NCI-H2107 (cell line): Measurements from ENCODE around the gene GABRB3.

Experiments
- DNase-seq: peaks from one replicate; lab custom pipeline; 2025; lab: John Stamatoyannopoulos, UW

The GABRB3 gene

GRCh38 chr15:26628879-26629529 is 143.9 kb downstream of the GABRB3 start:
- DNase-seq = no peak

- DNase-seq = no peak
Measured at GRCh38 chr15:26628071-26628470, 144.8 kb downstream of the GABRB3 start.

GRCh38 chr15:26624128-26624527 is 148.7 kb downstream of the GABRB3 start:
- DNase-seq = no peak

GRCh38 chr15:26623071-26623470 is 149.8 kb downstream of the GABRB3 start:
- DNase-seq = no peak

DNA sequence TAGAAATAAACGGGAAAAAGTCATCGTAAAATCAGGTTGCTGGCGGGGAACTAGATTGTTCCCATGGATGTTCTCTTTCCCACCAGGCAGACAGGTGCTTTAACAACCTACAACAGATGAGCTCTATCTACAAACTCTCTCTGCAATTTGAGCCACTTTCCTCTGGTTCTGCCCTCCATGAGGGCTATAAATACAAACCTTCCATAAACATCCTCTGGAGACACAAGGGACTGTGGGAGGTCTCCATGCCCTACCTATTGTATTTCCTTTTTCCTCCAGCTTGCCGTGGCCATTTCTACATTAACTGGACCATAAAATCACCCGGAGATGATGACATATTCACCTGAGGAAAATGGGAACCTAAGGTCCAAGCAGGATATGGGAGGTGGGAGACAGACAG is 151.1 kb downstream of the GABRB3 start:
- DNase-seq = no peak

DNA sequence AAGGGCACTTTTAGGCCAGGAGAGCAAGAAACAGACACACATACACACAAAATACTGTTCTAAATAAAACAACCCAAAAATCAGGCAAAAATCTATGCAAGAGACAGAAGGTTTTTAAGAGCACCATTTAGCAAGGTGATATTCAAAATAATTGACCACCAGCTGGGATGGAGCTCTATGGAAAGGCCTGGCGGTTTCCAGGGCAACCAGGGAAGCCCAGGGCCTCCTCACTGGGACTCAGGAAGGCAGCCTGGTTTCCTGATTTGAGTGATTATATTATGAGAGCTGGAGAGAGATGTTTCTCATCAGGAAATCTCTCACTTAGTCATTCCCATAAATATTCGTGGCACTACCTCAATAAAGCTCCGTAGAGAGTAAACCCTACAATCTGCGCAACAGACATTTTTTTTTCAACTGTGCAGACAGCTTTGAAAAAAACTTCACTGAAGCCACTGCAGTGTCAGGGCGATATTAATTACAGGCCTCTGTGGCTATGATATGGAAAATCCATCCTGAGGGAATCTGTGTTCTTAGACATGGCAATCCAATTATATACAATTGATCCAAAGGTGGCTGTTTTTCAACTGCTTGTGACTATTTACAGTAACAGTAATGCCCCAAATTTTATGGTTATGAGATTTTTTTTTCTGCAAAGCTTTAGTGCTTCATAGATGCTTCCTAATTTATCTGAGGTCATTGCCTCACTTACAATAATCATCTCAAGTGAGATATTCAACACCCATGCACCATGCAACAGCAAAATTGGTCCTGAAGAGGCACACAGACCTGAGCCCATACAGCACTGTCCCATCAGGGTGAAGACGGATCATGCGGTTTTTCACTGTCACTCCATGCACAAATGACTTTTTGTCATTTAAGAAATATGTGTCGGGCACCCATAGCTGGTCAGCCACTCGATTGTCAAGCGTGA is 152.1 kb downstream of the GABRB3 start:
- DNase-seq = no peak

DNA sequence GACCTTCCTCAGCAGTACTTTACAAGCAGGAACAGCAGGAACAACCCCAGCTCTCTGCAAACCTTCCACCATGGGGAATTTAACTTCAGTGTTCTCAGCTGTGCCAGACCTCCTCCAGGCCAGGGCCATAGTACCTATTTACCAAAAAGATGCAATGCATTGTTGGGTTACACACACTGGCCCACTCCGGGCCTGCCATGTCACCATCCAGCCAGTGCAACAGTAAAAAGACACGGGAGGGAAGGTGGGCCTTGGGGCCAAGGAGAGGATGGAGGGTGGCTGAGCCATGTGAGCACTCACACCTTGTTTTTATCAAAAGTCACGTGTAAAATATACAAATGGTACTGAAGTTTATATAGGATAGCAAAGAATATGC is 157.0 kb downstream of the GABRB3 start:
- DNase-seq = no peak

- DNase-seq = no peak
Measured at GRCh38 chr15:26615188-26615926, 157.5 kb downstream of the GABRB3 start.

GRCh38 chr15:26614734-26615133 is 158.1 kb downstream of the GABRB3 start:
- no peak for DNase-seq

DNA sequence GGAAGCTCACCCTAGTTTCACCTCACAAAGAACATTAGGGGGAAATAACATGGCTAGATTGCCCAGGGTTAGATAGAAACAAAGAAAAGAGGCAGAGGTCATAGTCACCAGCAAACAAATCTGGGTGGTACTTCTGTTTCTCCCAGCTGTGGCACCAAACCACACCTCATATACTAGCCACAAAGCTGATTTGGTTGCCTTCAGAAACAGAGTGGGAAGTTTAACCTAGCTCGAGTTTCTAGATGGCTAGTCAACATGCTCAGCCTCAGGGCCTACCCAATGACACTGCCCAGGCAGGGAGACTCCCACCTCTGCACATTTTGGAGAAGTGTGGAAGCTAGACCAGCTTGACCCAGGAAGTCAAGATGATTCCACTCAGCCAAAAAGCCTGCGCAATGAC is 174.2 kb downstream of the GABRB3 start:
- DNase-seq = no peak

- DNase-seq = no peak
Measured at GRCh38 chr15:26595611-26596010, 177.3 kb downstream of the GABRB3 start.

DNA sequence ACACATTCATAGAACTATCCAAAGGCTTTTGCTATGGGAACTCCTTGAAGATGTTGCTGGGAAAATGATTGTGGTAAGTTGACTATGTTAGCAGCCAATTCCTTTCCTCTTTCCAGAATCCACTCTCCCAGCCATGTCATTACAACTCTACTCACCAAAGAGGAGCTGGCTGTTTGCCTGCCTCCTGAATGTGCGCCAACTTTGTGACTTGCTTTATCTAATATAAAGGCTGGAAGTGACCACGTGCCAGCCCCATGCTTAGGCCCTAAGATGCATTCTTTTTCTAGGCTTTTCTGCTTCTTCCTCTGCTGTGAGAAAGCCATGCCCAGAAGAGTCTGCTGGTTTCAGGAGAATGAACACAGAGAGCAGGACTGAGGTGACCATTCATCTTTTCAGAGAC is 182.2 kb downstream of the GABRB3 start:
- no peak for DNase-seq

- DNase-seq = no peak
Measured at GRCh38 chr15:26582840-26583239, 190.0 kb downstream of the GABRB3 start.

- no peak for DNase-seq
Measured at GRCh38 chr15:26580943-26581342, 191.9 kb downstream of the GABRB3 start.

DNA sequence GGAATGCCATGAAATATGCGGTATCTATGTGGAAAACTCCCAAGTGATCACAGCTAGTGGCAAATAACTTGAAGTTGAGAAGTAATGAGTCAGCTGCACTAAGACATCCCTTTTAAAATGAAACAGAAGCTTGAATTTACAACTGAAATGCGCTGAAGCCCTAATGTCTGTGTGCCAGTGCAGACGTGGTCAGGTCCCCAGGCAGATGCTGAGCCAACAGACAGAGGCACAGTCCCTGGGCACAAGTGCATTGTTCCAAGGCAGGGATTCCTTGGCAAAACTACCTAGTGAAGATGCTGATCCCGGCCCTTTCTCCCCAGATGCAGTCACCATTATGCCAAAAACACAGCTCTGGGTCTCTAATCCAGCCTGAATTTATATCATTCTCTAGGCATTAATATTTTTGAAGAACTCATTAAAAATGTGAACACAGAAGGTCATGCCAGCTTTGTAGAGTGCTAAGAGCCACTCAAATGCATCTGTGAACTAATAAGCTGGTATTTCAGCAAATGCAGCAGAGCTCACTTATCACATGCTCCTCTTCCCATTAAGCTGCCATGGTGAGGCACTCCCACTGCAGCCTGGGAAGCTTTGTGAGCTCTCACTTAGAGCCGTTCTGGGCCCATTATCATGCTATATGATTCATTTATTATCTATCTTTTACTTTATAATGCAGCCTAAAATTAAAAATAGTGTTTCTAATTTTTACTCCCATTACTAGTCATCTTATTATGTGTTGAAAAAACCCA is 200.1 kb downstream of the GABRB3 start:
- DNase-seq = no peak

GRCh38 chr15:26571346-26571745 is 201.5 kb downstream of the GABRB3 start:
- no peak for DNase-seq

DNA sequence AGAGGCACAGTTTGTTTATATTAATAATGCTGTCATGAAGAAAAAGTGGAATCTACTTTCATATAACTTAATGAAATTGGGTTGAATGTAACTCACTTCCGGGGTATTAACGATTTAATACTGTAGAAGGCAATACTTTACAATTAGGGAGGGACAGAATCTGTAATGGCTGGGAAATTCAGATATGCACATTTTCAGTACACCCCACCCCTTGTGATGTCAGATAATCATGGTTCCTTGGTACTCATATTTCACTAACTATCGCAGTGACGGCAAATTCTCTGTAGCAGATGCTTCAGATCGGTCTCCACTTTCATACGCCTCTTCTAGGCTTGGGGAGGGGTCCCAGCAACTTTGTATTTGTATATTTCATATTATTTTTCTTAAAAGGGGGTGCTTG is 207.3 kb downstream of the GABRB3 start:
- no peak for DNase-seq

- no peak for DNase-seq
Measured at GRCh38 chr15:26564361-26564760, 208.5 kb downstream of the GABRB3 start.

DNA sequence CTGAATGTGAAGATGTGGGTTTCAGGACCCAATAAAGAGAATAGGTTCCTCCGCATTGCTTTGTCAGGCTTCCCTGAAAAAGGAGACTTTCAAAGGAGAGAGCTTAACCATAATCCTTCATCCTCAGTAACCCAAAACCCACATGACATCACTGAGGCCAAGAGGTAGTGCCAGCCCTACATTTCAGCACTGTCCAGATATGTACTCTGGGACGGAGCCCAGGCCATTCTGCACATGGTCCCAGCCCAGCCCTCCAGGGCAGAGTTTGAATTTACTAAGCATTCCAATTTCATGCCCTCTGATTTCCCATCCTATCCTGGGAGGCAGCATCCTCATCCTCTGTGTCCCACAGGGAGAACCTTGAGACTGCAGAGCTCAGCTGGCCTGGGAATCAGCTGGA is 210.5 kb downstream of the GABRB3 start:
- DNase-seq = no peak

- DNase-seq = no peak
Measured at GRCh38 chr15:26561896-26562295, 211.0 kb downstream of the GABRB3 start.

DNA sequence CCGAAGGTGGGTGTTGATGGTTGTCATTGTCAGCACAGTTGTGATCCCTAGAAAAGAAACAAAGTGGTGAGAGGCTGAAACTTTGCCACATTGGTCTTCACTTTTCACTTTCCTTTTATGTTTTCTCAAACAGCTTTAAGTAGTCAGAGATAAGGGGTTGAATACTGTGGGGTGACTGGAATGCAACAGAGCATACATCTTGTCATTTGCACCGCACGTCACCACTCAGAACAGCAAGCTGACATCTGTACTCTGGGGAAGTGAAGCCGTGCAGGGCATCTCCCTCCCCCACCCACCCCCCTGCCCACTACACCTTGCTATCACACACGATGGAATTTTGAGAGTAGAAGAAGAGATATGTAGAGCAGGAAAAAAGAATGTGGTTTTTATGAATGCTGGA is 211.7 kb downstream of the GABRB3 start:
- no peak for DNase-seq

GRCh38 chr15:26555898-26556297 is 217.0 kb downstream of the GABRB3 start:
- DNase-seq = no peak
